ENCODE data around the gene GGCX. TPM values are rescaled to one million over a fixed set of nuclear protein-coding genes. Genes with fewer than 3 reads are reported as not detected.

The GGCX gene
- total RNA-seq, 2 donors from 2014 or later = 21.2 to 21.5 TPM

- Mint-ChIP-seq H3K9me3 (no peaks in the 10 kb centered on the region), H3K27ac (no peak overlapping the region), H3K36me3 (no peaks in the 10 kb centered on the region)
- ATAC-seq (no peak), DNase-seq (ENCODE audit: low spot score in 2 of 2) (peak in 1 of 2 donors; percentile 14)
Measured at GRCh38 chr2:85522090-85522647, 39.1 kb downstream of the GGCX start.

GRCh38 chr2:85516653-85517389 lies 44.5 kb downstream of the GGCX start:
- DNase-seq (ENCODE audit: low spot score in 2 of 2) (no peak), ATAC-seq (no peak)
- Mint-ChIP-seq H3K9me3 (no peaks in the 10 kb centered on the region), H3K27ac (peak overlapping the region in 1 of 2 donors; percentile 37), H3K36me3 (no peaks in the 10 kb centered on the region)

- Mint-ChIP-seq H3K27ac (no peak overlapping the region), H3K36me3 (no peaks in the 10 kb centered on the region), H3K9me3 (no peaks in the 10 kb centered on the region)
- DNase-seq (ENCODE audit: low spot score in 2 of 2) (no peak), ATAC-seq (no peak)
Measured at GRCh38 chr2:85514323-85514722, 47.0 kb downstream of the GGCX start.

- DNase-seq (ENCODE audit: low spot score in 2 of 2) (no peak), ATAC-seq (no peak)
- H3K27ac Mint-ChIP-seq = peak overlapping the region in 1 of 2 donors; percentile 36
- H3K9me3 Mint-ChIP-seq = no peaks in the 10 kb centered on the region
- H3K36me3 Mint-ChIP-seq = no peaks in the 10 kb centered on the region
Measured at GRCh38 chr2:85511008-85511811, 50.1 kb downstream of the GGCX start.

- DNase-seq (ENCODE audit: low spot score in 2 of 2) (no peak), ATAC-seq (no peak)
- Mint-ChIP-seq H3K9me3 (no peaks in the 10 kb centered on the region), H3K27ac (no peak overlapping the region), H3K36me3 (no peaks in the 10 kb centered on the region)
Measured at GRCh38 chr2:85506768-85507181, 54.5 kb downstream of the GGCX start.

- no peak for DNase-seq (ENCODE audit: low spot score in 2 of 2)
- no peak for ATAC-seq
- no peaks in the 10 kb centered on the region for H3K36me3 Mint-ChIP-seq
- H3K27ac Mint-ChIP-seq = no peak overlapping the region
- no peaks in the 10 kb centered on the region for H3K9me3 Mint-ChIP-seq
Measured at GRCh38 chr2:85505551-85506238, 55.6 kb downstream of the GGCX start.

GRCh38 chr2:85504778-85505261 lies 56.5 kb downstream of the GGCX start:
- H3K9me3 Mint-ChIP-seq = no peaks in the 10 kb centered on the region
- H3K27ac Mint-ChIP-seq = peak overlapping the region; percentile 2 to 25
- no peaks in the 10 kb centered on the region for H3K36me3 Mint-ChIP-seq
- ATAC-seq (no peak), DNase-seq (ENCODE audit: low spot score in 2 of 2) (no peak)

GRCh38 chr2:85503851-85504777 lies 57.2 kb downstream of the GGCX start:
- Mint-ChIP-seq H3K9me3 (no peaks in the 10 kb centered on the region), H3K36me3 (no peaks in the 10 kb centered on the region), H3K27ac (peak overlapping the region; percentile 2 to 25)
- ATAC-seq (no peak), DNase-seq (ENCODE audit: low spot score in 2 of 2) (no peak)

- DNase-seq (ENCODE audit: low spot score in 2 of 2) = no peak
- ATAC-seq = no peak
- no peaks in the 10 kb centered on the region for H3K36me3 Mint-ChIP-seq
- no peak overlapping the region for H3K27ac Mint-ChIP-seq
- H3K9me3 Mint-ChIP-seq = no peaks in the 10 kb centered on the region
Measured at GRCh38 chr2:85503168-85503850, 58.0 kb downstream of the GGCX start.

- Mint-ChIP-seq H3K27ac (no peak overlapping the region), H3K9me3 (no peaks in the 10 kb centered on the region), H3K36me3 (no peaks in the 10 kb centered on the region)
- ATAC-seq (no peak), DNase-seq (ENCODE audit: low spot score in 2 of 2) (no peak)
Measured at GRCh38 chr2:85502720-85503119, 58.6 kb downstream of the GGCX start.

GRCh38 chr2:85501248-85501647 lies 60.0 kb downstream of the GGCX start:
- no peak for DNase-seq (ENCODE audit: low spot score in 2 of 2)
- Mint-ChIP-seq H3K27ac (no peak overlapping the region), H3K36me3 (no peaks in the 10 kb centered on the region), H3K9me3 (no peaks in the 10 kb centered on the region)
- ATAC-seq = no peak

GRCh38 chr2:85497944-85498630 lies 63.2 kb downstream of the GGCX start:
- ATAC-seq (no peak), DNase-seq (ENCODE audit: low spot score in 2 of 2) (no peak)
- Mint-ChIP-seq H3K9me3 (no peaks in the 10 kb centered on the region), H3K36me3 (no peaks in the 10 kb centered on the region), H3K27ac (no peak overlapping the region)

- DNase-seq (ENCODE audit: low spot score in 2 of 2) (no peak), ATAC-seq (no peak)
- Mint-ChIP-seq H3K36me3 (peaks cover 0 to under 1% of the 10 kb centered on the region in 2 donors), H3K27ac (no peak overlapping the region), H3K9me3 (no peaks in the 10 kb centered on the region)
Measured at GRCh38 chr2:85496436-85496835, 64.9 kb downstream of the GGCX start.
